Measurements from ENCODE around the gene DGKG. TPM values are rescaled to one million over a fixed set of nuclear protein-coding genes. Genes with fewer than 3 reads are reported as not detected.

Gene DGKG
- total and polyA plus RNA-seq, 2 of the 8 experiments (the other 6 are each of a cell fraction or from before 2014, with no cell fraction given): 0.30 to 0.48 TPM

DNA sequence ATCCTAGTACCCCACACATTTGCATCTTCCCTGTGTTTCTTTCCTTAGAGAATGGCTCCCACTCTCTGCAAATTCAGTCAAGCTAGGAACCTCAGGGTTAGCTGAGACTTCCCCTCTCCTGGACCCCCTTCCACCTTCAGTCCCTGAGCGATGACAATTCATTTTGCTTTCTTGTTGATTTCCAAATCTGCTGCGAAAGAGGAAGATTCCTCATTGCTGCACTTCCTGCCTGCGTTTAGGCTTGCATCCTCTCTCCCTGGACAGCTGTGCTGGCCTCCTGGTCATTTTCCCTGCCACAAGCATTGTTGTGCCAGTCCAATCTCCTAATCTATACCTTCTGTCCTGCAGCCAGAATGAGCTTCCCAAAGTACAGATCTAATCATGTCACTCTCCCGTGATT, 12.3 kb upstream of the DGKG start:
- Histone ChIP-seq H3K9me3 (ENCODE audit: insufficient read depth in 2 of 2, low read depth in 1 of 2, low read length in 1 of 2) (no peaks in the 10 kb centered on the region), H2BK20ac (ENCODE audit: low read length) (no peak overlapping the region), H3K4ac (replicated peaks; ENCODE audit: insufficient read length, low read depth, low read length) (no peak overlapping the region), H3K14ac (ENCODE audit: insufficient read length) (no peak overlapping the region), H4K20me1 (replicated peaks in 1 of 2; ENCODE audit: control insufficient read depth in 1 of 2, insufficient read depth in 2 of 2, low read length in 2 of 2) (no peaks in the 10 kb centered on the region), H4K91ac (replicated peaks; ENCODE audit: insufficient read length, low read length) (no peak overlapping the region), H3K4me2 (ENCODE audit: insufficient read depth in 1 of 2, low read depth in 2 of 2, low read length in 2 of 2) (no peak overlapping the region), H3K79me2 (ENCODE audit: control insufficient read depth in 1 of 2, insufficient read depth in 2 of 2, low read length in 2 of 2) (no peaks in the 10 kb centered on the region), H2AFZ (ENCODE audit: low read length) (no peak overlapping the region), H3K9ac (replicated peaks in 1 of 4; ENCODE audit: extremely low read depth in 1 of 4, low read depth in 3 of 4, low read length in 3 of 4) (no peak overlapping the region), H2BK120ac (replicated peaks; ENCODE audit: low read depth, low read length) (no peak overlapping the region), H2BK12ac (ENCODE audit: low read depth, low read length) (no peak overlapping the region), H3K27ac (ENCODE audit: low read depth, low read length) (no peak overlapping the region), H3K56ac (replicated peaks; ENCODE audit: insufficient read length, low read depth, low read length) (no peak overlapping the region), H3K23ac (ENCODE audit: insufficient read length) (no peak overlapping the region), H3K4me3 (ENCODE audit: extremely low read depth in 1 of 4, insufficient read depth in 2 of 4, low read depth in 3 of 4, low read length in 4 of 4) (no peak overlapping the region), H3K36me3 (ENCODE audit: control insufficient read depth in 2 of 4, insufficient read depth in 4 of 4, low read length in 3 of 4) (no peaks in the 10 kb centered on the region), H3K79me1 (ENCODE audit: low read depth, low read length) (no peaks in the 10 kb centered on the region), H3K18ac (ENCODE audit: extremely low read depth, low read length) (no peak overlapping the region), H2AK5ac (ENCODE audit: low read depth, low read length) (no peak overlapping the region), H3K27me3 (replicated peaks in 1 of 4; ENCODE audit: control insufficient read depth in 3 of 4, extremely low read depth in 1 of 4, insufficient read depth in 3 of 4, low read length in 3 of 4) (no peaks in the 10 kb centered on the region), H2BK15ac (ENCODE audit: low read length) (no peak overlapping the region), H4K5ac (ENCODE audit: insufficient read length, low read depth, low read length) (no peak overlapping the region), H3K4me1 (replicated peaks in 1 of 4; ENCODE audit: control insufficient read depth in 3 of 4, insufficient read depth in 4 of 4, low read length in 3 of 4) (no peaks in the 10 kb centered on the region), H4K8ac (ENCODE audit: extremely low read depth, insufficient read depth, low read length) (no peak overlapping the region), H3K23me2 (ENCODE audit: low read depth, low read length) (no peaks in the 10 kb centered on the region), H2BK5ac (ENCODE audit: low read depth, low read length) (no peak overlapping the region)
- DNase-seq (ENCODE audit: low read depth in 1 of 2, low spot score in 2 of 2) (no peak), FAIRE-seq (no peak)
- TF ChIP-seq TBP (IDR thresholded peaks at IDR 0.05; ENCODE audit: low read depth, low read length): no peak
- no peak for TF ChIP-seq TEAD4 (IDR thresholded peaks at IDR 0.05; ENCODE audit: low read depth, low read length)
- TF ChIP-seq CTBP2 (IDR thresholded peaks at IDR 0.05; ENCODE audit: borderline replicate concordance, insufficient read depth, insufficient read length, low read length): no peak
- POLR2A ChIA-PET (ENCODE audit: partially characterized antibody): no interaction called here
- WGBS, 2 experiments (ENCODE audit: extremely low coverage in 1 of 2, insufficient coverage in 1 of 2, insufficient read length in 1 of 2, insufficient replicate concordance in 2 of 2, low coverage in 1 of 2, low lambda C conversion rate in 2 of 2, missing lambda C conversion rate in 1 of 2): 95% methylated on average over 4 of the region's 4 CpGs; no CpG with 5 or more reads in 1 of the 2 experiments
- CTCF ChIA-PET (ENCODE audit: partially characterized antibody): interaction anchor here (1.2 kb wide), 1 partner anchor 15 kb away, joined by 3 read pairs; no protein-coding TSS in a partner anchor
